ENCODE data around the gene SEPTIN11.

Gene SEPTIN11

DNA sequence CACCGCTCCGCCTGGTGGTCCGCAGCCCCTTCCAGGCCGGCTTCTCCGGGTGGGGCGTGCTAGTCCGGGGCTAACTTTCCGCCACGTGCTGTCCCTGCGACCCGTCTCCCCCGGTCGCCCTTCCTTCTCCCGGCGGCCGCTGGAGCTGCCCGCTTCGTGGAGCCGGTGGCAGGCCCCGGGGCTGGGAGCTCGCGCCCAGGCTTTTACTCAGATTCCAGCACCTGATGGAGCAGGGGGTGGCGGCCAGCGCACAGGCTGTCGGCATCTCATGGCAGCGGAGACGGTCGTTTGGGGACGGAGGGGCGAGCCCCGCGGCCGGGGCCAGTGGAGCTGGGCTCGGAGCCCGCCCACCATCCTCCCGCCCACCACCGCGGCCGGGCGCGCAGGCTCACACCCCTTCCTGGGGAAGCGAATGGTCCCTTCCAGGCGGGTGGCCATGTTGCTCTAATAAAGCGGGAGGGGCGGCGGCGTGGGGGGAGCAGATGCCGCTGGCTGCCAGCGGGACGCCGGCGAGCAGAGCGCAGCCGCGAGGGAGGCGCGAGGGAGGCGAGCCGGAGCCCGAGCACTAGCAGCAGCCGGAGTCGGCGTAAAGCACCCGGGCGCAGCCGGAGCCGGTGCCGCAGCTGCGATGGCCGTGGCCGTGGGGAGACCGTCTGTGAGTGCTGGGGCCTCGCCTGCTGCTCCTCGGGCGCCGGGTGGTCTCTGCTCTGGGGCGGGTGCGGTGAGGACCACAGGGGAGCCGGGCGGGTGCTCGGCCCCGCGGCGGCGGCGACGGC, at the start of gene SEPTIN11:
Gene SEPTIN11 (plus strand): TSS at position 477 of the 776 bp plus-strand sequence. CDS start 152 bp downstream, at position 629.
- peak; percentile 86 for DNase-seq

DNA sequence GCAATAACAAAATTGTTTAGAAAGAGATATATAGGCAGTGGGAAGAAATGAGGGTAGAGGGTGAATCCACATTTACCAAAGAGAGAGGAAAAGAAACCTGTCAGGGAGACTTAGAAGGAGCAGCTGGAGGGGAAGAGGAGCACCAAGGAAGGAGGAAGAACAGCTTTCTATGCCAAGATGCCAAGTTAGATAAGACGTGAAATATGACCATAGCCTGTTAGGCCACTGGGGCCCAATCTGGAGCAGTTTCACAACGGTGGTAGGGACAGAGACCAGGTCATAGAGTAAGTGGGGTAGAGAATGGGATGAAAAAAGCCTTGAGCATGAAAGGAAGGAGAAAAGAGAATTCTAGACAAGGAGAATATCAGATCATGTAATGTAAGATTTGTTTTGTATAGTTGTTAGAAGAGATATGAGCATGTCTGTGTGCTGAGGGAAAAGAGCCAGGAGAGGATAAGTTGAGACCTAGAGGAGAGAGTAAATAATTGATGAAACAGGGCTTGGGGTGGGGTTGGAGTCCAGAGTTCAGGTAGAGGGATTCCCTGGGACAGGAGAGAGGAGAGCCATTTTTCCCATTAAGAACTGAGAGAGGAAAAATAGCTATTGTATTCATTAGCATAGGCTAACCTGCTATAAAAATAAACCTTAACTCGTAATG, 47.2 kb upstream of the SEPTIN11 start:
- no peak for DNase-seq

DNA sequence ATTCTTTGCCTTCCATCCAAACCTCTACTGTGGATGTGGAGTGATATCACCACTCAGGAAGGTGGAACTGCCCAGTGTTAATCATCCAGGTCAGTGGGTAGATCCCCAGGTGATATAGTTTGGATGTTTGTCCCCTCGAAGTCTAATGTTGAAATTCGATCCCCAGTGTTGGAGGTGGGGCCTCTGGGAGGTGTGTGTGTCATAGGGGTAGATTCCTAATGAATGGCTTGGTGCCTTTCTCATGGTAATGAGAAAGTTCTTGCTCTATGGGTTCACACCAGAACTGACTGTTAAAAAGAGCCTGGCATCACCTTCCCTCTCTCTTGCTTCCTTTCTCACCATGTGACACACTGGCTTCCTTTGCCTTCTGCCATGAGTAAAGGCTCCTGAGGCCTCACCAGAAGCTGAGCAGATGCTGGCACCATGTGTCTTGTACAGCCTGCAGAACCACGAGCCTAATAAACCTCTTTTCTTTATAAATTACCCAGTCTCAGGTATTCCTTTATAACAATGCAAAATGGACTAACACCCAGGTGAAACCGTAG, 44.8 kb upstream of the SEPTIN11 start:
- DNase-seq = no peak

DNA sequence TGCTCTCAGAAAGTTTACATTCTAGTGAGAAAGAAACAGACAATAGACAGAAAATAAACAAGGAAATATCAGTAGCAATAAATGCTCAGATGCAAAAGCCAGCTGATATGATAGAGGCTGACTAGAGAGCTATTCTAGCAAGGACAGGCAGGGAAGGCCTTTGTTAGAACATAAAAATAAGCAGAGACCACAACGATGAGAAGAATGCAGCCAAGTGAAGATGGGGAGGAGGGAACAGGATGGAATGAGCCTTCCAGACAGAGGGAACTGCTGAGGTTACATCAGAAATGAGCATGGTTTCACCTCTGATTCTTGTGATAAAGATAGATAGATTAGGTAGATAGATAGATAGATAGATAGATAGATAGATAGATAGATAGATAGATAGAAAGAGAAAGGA, 44.0 kb upstream of the SEPTIN11 start:
- no peak for DNase-seq

DNA sequence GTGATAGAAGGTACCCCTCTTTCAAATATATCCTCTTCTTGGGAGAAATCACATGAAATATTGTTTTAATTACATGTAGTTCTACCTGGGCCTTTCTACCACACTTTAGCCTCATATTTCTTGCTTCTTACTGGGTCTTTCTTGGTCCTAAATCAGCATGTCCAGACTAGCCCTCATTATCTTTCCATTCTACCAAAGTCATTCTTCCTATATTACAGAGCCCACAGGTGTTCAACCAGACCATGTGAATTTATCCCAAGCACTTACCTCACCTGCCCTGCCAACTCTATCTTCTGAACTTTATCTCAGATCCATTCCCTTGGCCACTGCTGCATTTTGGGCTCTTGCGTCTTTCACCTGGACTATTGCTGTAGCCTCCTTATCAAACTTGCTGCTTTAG, 39.8 kb upstream of the SEPTIN11 start:
- no peak for DNase-seq

DNA sequence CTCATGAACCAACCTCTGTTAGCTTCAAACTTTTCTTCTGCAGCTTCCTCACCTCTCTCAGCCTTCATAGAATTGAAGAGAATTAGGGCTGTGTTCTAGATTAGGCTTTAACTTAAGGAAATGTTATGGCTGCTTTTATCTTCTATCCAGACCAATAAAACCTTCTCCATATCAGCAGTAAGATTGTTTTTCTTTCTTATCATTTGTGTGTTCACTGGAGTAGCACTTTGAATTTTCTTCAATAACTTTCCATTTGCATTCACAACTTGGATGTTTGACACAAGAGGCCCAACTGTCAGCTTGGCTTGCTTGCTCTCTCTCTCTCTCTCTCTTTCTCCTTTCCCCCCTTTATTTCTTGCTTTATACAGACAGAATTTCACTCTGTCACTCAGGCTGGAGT, 28.8 kb upstream of the SEPTIN11 start:
- no peak for DNase-seq

DNA sequence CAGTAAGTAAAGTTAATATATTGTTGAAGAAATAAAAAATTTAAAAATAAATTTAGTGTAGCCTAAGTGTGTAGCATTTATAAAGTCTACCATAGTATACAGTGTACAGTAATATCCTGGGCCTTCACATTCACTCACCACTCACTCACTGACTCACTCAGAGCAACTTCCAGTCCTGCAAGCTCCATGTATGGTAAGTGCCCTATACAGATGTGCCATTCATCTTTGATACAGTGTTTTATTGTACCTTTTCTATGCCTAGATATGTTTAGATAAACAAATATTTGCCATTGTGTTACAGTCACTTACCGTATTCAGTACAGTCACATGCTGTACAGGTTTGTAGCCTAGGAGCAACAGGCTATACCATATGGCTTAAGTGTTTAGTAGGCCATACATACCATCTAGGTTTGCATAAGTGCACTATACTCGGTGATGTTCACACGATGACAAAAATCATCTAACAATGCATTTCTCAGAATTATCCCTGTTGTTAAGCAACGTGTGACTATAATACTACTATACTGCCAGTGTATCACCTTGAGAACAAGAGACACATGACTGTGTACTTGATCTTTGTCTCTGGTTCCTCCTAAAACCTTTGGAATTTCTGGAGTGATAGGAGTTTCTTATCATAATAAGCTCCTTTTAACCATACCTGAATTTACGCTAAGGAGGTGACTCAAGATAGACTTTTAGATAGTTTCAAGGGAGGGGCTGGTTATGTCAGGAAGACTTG, 25.8 kb upstream of the SEPTIN11 start:
- no peak for DNase-seq

DNA sequence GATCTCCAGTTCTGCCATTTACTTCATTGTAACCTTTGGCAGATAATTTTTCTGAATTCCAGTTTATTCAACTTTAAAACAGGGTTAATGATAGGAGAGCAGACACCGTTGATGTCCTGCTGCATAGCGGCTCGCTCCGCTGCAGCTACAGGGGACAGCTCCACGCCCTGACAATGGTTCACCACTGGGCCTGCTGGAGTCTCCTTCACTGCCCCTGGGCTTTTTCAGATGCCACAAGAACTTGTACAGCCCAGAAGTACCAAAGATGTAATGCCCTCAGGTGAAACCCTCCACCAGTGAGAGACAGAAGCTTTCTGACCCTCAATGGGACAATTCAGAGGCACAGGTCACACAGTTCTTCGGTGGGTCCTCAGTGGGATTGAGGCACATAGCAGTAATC, 22.7 kb upstream of the SEPTIN11 start:
- DNase-seq = no peak

DNA sequence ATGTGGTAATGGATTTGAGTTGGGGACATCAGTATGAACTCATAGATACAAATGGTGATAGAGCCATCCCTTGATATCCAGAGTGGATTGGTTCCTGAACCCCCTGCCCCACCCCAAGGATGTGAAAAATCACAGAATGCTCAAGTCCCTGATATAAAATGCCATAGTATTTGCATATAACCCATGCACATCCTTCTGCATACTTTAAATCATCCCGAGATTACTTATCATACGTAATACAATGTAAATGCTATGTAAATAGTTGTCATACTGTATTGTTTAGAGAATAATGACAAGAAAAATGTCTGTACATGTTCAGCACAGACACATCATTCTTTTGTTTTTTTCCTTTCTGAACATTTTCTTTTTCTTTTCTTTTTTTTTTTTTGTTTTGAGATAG, 18.9 kb upstream of the SEPTIN11 start:
- DNase-seq = no peak

DNA sequence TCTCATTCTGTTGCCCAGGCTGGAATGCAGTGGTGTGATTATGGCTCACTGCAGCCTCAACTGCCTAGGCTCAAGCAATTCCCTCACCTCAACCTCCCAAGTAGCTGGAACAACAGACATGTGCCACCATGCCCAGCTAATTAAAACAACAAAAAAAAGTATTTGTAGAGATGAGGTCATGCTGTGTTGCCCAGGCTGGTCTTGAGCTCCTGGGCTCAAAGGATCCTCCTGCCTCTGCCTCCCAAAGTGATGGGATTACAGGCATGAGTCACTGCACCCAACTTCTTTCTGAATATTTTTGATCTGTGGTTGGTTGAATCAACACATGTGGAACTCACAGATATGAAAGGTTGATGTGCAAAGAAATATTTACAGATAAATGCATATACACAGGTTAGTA, 18.5 kb upstream of the SEPTIN11 start:
- no peak for DNase-seq

DNA sequence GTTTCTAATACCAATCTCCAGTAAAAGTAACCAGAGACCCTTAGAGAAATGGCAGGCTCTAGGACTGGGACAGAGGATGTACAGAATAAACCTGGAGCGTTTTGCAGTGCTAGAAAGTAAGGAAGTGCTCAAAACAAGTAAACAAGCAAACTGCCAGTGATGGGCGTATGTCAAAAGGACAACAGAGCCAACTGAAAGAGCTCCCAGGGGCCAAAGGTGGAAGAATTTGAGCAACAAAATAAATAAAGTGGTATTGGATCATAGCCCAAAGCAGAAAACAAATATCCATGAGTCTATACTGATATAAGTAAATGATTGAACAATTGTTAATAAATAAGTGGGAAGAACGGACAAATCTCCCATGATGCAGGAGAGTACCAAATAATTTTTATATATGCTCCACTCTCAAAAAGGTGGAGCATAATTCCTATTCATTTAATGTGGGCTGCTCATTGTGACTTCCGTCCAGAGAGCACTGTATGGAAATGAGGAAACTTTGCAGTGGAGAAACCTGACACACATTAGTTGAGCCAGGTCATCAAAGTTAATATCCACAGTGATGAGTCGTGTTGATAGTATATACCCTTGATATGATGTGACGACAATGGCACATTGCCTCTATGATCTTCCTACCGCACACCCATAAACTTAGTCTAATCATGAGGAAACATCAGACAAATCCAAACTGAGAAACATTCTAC, 17.8 kb upstream of the SEPTIN11 start:
- DNase-seq = no peak

DNA sequence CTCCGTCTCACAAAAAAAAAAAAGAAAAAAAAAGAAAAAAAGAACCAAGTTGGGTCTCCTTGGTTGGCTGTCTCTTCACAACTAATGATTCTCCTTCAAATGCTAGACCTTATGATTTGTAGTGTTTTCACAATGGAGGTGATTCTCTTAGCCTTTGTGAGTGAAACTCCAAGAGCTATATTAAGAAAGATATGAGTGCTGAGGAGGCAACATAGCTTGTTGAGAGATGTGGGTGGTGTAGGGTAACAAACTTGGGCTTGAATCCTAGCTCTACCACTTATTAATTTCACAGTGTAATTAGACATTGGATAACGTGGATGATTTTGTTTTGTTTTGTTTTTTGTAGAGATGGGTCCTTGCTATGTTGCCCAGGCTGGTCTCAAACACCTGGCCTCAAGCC, 10.4 kb upstream of the SEPTIN11 start:
- DNase-seq = no peak

DNA sequence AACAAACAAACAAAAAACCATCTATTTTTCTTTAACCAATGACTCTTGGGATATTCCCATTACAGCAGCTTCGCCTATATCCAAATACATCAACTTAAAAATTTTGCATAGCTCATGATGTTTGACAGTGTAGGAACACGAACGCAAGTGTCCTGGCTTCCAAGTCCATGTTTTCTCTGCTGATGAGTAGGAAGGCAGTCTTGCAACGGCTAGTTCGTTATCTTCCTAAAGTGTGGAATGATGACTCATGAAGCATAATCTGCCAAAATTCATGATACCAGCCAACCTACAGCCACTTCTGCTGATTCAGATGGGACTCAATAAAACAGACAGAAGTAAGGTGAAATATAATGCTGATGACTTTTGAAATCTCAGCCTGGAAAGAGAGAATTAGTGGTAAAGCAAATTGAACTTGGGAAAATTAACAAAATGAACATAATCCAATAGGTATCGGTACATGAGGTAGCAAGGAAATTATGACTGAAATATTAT, 6.4 kb upstream of the SEPTIN11 start:
- no peak for DNase-seq

DNA sequence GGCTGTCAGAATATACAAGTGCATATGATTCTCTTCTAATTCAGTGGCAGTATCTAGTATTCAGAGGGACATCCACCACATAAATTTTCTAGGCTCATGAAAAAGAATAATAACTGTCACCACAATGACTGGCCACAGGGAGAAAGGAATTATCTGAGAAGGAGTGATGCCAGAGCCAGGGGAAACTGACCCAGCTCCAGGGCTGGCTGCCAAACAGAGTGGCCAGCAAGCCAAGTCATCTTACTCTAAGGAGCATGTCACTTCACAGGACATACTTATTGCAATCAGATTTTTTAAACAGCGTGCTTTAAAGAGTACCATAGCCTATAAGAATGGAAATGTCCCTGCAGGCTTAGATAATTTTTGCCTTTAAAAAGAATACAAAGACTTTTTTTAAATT, 5.8 kb upstream of the SEPTIN11 start:
- no peak for DNase-seq

DNA sequence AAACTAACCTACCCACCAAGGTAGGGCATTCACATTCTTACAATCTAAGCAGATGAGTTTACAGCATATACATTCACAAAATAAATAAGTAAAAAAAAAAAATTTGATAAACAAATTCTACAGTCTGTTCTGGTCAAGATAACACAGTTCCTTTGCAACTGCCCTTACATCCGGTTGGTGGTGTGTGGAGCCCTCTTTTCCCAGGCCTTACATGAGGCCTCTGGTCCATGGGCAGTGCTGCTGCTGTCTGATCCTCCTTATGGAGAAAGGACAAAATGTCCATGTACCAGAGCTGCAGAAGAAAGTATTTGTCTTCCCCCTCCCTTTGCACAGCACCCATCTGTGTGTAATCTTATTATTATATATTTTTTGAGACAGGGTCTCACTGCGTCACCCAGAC, 2.2 kb upstream of the SEPTIN11 start:
- DNase-seq = no peak

DNA sequence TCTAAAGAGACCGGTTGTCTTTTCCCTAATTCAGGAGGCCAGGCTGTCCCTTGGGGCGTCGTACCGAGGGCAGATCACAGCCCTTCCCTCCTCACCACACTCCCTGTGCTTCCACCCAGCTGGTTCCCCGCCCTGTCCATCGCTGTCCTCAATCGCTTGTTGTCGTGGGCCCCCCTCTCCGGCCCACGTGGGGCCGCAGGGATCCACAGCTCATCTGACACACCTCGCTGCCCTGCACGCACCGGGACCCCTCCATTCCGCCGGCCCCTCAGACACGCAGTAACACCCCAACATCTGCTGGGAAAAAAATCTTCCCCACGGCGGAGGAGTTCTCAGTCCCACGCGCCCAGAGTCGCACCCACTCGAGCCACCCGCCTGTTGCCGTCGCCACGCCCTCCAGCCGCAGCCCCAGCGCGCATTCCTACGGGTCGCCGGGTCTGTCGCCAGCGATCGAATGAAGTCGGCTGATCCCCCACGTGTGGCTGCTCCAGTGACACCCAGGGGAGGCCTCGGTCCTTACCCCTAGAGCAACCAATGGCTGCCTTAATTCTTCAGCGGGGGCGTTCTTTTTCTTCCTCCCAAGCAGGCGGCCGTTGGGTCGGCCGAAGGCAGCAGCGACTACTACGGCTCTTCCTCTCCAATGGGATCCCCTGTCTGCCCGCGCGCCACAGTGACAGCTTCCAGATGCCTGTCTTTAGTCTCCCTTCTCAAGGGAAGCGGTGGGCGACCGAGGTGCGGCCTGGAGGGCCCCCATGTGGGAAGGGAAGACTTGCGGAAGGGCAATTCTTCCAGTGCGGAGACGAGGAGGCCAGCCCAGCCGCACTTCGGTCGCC, 893 bp upstream of the SEPTIN11 start:
- DNase-seq = peak; percentile 76

DNA sequence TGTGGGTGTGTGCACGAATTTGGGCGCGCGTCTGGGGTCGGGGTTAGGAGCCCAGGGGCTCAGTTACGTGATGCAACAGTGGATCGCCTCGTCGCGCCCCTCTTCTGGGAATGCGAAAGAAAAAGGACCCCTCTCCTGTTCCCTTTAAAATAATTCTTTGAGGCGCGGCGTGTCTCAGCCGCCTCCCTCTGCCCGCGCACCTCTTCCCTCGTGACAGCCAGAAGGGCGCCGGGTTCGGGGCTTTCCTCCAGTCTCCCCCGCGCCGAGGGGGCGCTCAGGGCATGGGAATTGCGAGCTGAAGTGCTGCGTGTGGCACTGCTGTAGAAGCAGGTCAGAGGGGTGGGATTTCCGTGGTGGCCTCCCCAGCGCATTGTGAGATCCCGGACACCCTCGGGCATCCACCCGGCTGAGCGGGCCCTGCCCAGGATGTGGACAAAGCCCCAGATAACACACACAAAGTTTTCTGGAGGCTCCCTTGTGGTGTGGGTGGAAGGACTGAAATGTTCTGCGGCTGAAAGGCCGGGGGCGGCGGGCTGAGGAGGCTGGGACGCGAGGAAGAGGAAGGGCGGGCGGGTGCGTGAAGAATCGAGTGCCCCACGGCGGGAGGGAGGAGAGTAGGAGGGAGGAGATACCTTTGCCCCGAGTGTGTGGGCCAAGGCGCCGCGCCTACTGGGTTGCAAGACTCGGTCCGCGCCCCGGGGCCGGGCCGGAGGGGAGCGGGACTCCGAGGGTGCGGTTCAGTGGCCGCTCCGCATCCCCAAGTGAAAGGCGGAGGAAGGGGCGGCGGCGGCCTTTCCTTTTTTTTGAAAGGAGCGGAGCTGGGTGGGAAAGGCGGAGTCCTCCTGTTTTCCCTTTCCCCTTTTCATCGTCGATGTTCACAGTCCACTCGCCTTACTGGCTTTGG, 752 bp downstream of the SEPTIN11 start:
- peak; percentile 26 for DNase-seq

DNA sequence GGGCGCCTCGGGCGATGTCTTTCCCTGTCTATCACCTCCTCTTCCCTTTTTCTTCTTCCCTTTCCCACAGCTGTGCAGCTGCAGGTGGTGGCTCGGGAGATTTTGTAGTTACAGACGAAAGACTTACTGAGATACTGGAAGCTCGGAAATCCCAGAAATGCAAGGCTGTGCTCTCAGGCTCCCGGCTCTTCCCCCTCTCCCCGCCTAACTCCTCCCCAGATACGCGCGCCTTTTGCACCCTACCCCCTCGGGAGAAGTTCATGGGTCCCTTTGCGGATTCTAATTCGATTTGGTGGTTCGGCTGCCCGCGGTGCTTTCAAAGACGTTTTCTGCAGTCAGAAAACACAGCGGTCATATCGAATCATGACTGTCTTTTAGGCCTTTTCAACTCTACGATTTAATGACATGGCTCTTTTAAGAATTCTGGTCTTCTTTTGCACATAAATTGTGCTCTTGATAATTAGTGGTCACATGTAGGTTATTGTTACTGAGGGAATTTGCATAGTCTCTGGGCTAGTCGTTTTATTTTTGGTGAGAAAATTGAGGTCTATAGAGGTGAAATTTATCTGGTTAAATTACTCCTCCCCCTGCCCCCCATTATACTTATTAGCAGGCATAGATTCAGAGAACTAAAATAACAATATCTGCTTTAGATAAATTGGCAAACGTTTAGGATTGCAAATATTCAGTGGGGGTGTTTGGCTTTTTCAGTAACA, 1.6 kb downstream of the SEPTIN11 start:
- DNase-seq = no peak

DNA sequence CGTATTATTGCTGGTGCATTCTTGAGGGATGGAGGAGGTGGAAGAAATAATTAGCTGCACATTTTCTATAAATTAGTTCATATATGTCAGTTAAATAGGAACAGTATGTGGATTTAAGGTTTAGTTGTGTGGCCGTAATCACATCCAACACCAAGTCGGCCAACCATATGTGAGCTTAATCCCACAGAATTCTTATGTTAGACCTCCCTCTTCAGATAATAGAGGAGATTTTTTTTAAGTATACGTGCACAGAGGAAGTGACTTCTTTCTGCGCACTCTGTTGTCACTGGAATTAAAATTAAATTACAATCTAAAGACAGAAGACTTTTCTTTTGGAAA, 2.1 kb downstream of the SEPTIN11 start:
- no peak for DNase-seq

DNA sequence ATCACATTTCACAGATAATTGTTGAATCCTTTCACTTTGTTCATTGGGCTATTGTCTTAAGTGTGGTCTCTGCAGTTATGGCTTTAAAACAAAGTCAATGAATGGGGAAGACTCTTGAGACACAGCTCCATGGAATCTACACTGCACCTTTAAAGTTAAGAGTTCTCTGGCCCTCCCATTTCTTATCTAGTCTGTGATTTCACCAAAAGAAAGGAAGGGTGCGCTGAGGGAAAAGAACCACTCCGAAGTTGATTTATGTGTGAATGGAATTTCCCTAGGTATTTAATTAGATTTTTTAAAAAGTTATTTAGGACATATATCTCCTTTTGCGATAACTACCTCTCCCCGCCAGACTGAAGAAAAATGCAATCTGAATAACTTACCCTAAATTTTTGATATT, 2.5 kb downstream of the SEPTIN11 start:
- DNase-seq = no peak
